DND-41 (cell line): Measurements from ENCODE around the gene TMPRSS9.
A peak's percentile ranks its signal among the peaks of the same experiment; 100 is the strongest.

ENCODE experiments used
- ATAC-seq: fragments of 200-7000 bp; cut with Tn5 transposase; 3 replicates; pipeline ENCODE4 v1.9.1; 2021; ENCODE audit warnings: low read depth; ENCODE audit not compliant: insufficient read depth
- DNase-seq: peaks from one replicate; pipeline ENCODE4 v3.0.0-alpha.2; 2020
- H2AFZ ChIP-seq: 2 replicates; pipeline ENCODE4 v1.6.0; 2012; ENCODE audit warnings: low read depth, low read length
- H3K27ac ChIP-seq: 2 replicates; pipeline ENCODE4 v1.5.1; 2012; ENCODE audit warnings: low read length, inconsistent platforms
- H3K27me3 ChIP-seq: fragments of 200-600 bp; sonication (generic); 2 replicates; pipeline ENCODE4 v1.6.0; 2012; ENCODE audit warnings: low read length, mild to moderate bottlenecking, inconsistent platforms; ENCODE audit not compliant: insufficient read depth, poor library complexity
- H3K36me3 ChIP-seq: 2 replicates; pipeline ENCODE4 v1.5.1; 2012; ENCODE audit warnings: low read length, inconsistent platforms; ENCODE audit not compliant: insufficient read depth
- H3K4me1 ChIP-seq: 2 replicates; pipeline ENCODE4 v1.5.1; 2012; ENCODE audit warnings: mild to moderate bottlenecking, low read length; ENCODE audit not compliant: insufficient read depth
- H3K4me2 ChIP-seq: 2 replicates; pipeline ENCODE4 v1.6.0; 2012; ENCODE audit warnings: mild to moderate bottlenecking, moderate library complexity, low read length, inconsistent platforms; ENCODE audit not compliant: insufficient read depth
- H3K4me3 ChIP-seq, 2 experiments: fragments of 200-600 bp in 1 of 2; shearing (Covaris generic) in 1 of 2; 2 replicates each; pipeline ENCODE4 v1.5.1; 2012 to 2016; ENCODE audit warnings: inconsistent platforms in 2 of 2, low read length in 2 of 2, mild to moderate bottlenecking in 2 of 2, low read depth in 1 of 2, moderate library complexity in 1 of 2
- H3K79me2 ChIP-seq: 2 replicates; pipeline ENCODE4 v1.6.0; 2012; ENCODE audit warnings: low read length, inconsistent platforms; ENCODE audit not compliant: insufficient read depth
- H3K9ac ChIP-seq: 2 replicates; pipeline ENCODE4 v1.6.0; 2012; ENCODE audit warnings: low read depth, mild to moderate bottlenecking, inconsistent platforms, low read length, moderate library complexity
- H3K9me3 ChIP-seq: 2 replicates; pipeline ENCODE4 v1.5.1; 2012; ENCODE audit warnings: low read length, moderate library complexity, mild to moderate bottlenecking, inconsistent platforms; ENCODE audit not compliant: insufficient read depth, severe bottlenecking
- H4K20me1 ChIP-seq: 2 replicates; pipeline ENCODE4 v1.6.0; 2012; ENCODE audit warnings: low read length; ENCODE audit not compliant: insufficient read depth
- EZH2 ChIP-seq: IDR thresholded peaks from 3 replicates; pipeline ENCODE4 v1.6.1; 2012; ENCODE audit warnings: borderline replicate concordance, low read depth, mild to moderate bottlenecking, moderate library complexity, low read length, inconsistent platforms; ENCODE audit not compliant: severe bottlenecking
- TF ChIP-seq, protein P1 (sequence below): IDR thresholded peaks from 2 replicates; pipeline ENCODE4 v1.5.1; 2012; ENCODE audit warnings: borderline replicate concordance, low read length, moderate library complexity, mild to moderate bottlenecking; ENCODE audit not compliant: poor library complexity, severe bottlenecking; ENCODE audit errors: extremely low read depth

The TMPRSS9 gene

DNA sequence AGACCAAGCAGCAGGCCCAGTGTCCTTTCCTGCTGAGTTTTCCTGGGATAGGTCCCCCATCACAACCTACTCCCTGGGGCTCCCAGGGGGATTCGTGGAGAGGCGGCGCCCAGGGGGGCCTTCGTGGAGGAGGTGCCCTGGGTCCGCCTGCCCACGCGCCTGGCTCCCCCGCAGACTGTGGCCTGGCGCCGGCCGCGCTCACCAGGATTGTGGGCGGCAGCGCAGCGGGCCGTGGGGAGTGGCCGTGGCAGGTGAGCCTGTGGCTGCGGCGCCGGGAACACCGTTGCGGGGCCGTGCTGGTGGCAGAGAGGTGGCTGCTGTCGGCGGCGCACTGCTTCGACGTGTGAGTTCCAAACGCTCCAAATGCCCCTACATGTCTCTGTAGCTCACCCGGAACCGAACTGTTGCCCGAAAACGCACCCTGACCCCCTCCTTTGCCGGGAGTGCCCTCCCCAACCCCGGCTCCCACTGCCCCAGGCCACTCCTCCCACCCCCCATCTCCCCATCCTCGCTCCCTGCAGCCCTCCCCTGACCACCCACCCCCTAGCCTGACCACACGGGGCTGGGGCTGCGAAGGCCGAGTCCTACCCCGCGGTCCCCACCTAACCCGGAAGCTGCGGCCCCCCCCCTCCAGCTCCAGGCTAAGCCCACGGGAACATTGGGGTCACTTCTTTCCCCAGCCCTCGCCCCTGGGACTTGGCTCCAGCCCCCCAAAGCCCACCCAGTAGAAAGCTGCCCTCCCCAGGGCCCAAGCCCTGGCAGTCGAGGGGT, 64.0 kb downstream of the TMPRSS9 start:
- no peak for TF ChIP-seq EZH2
- peaks cover 24% of the 10 kb centered on the region for H3K4me1 ChIP-seq
- peaks cover 36% of the 10 kb centered on the region for H3K36me3 ChIP-seq
- peaks cover 31% of the 10 kb centered on the region for H3K79me2 ChIP-seq
- no peak overlapping the region for H3K9ac ChIP-seq
- no peaks in the 10 kb centered on the region for H3K9me3 ChIP-seq
- peaks cover 44% of the 10 kb centered on the region for H4K20me1 ChIP-seq
- H3K4me3 ChIP-seq: no peak overlapping the region
- H3K27me3 ChIP-seq: no peaks in the 10 kb centered on the region
- no peak overlapping the region for H2AFZ ChIP-seq
- no peak overlapping the region for H3K4me2 ChIP-seq
- DNase-seq: no peak
- no peak overlapping the region for H3K27ac ChIP-seq
- no peak for ATAC-seq

DNA sequence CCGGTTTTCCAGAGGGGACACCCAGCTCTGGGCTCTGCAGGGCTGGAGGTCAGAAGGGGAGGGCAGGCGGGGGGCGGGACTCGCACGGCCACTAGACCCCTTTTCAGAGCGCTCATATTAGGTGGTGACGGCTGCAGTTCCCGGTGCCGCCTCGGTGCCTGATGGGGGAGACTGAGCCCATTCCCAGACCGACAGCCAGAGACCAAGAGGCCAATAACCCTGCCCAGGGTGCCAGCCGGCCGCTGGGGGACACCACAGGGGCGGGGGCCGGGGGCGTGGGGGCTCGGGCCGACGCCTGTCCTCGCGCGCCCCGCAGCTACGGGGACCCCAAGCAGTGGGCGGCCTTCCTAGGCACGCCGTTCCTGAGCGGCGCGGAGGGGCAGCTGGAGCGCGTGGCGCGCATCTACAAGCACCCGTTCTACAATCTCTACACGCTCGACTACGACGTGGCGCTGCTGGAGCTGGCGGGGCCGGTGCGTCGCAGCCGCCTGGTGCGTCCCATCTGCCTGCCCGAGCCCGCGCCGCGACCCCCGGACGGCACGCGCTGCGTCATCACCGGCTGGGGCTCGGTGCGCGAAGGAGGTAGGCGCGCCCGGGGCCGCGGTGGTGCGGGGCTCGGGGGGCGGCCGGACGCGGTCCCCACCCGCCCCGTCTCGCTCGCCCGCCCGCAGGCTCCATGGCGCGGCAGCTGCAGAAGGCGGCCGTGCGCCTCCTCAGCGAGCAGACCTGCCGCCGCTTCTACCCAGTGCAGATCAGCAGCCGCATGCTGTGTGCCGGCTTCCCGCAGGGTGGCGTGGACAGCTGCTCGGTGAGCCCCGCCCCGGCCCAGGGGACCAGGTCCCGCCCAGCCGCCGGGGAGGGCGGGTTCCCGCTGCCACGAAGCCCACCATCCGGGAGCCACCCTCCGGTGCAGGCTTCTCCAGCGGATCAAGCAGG, 64.9 kb downstream of the TMPRSS9 start:
- Histone ChIP-seq H3K36me3 (peaks cover 41% of the 10 kb centered on the region), H3K4me3 (peak overlapping the region in 1 of 2 experiments; percentile 94; a peak in 1 of 4 replicates), H3K9ac (no peak overlapping the region; the same call in 1 of the 2 replicates), H3K4me2 (peak overlapping the region; percentile 99), H4K20me1 (peaks cover 39% of the 10 kb centered on the region), H2AFZ (no peak overlapping the region), H3K9me3 (no peaks in the 10 kb centered on the region), H3K79me2 (peaks cover 31% of the 10 kb centered on the region), H3K27me3 (no peaks in the 10 kb centered on the region), H3K4me1 (peaks cover 24% of the 10 kb centered on the region), H3K27ac (no peak overlapping the region)
- no peak for TF ChIP-seq EZH2
- TF ChIP-seq, protein P1, sequence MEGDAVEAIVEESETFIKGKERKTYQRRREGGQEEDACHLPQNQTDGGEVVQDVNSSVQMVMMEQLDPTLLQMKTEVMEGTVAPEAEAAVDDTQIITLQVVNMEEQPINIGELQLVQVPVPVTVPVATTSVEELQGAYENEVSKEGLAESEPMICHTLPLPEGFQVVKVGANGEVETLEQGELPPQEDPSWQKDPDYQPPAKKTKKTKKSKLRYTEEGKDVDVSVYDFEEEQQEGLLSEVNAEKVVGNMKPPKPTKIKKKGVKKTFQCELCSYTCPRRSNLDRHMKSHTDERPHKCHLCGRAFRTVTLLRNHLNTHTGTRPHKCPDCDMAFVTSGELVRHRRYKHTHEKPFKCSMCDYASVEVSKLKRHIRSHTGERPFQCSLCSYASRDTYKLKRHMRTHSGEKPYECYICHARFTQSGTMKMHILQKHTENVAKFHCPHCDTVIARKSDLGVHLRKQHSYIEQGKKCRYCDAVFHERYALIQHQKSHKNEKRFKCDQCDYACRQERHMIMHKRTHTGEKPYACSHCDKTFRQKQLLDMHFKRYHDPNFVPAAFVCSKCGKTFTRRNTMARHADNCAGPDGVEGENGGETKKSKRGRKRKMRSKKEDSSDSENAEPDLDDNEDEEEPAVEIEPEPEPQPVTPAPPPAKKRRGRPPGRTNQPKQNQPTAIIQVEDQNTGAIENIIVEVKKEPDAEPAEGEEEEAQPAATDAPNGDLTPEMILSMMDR: peak; percentile 5
- DNase-seq: no peak
- ATAC-seq: no peak

DNA sequence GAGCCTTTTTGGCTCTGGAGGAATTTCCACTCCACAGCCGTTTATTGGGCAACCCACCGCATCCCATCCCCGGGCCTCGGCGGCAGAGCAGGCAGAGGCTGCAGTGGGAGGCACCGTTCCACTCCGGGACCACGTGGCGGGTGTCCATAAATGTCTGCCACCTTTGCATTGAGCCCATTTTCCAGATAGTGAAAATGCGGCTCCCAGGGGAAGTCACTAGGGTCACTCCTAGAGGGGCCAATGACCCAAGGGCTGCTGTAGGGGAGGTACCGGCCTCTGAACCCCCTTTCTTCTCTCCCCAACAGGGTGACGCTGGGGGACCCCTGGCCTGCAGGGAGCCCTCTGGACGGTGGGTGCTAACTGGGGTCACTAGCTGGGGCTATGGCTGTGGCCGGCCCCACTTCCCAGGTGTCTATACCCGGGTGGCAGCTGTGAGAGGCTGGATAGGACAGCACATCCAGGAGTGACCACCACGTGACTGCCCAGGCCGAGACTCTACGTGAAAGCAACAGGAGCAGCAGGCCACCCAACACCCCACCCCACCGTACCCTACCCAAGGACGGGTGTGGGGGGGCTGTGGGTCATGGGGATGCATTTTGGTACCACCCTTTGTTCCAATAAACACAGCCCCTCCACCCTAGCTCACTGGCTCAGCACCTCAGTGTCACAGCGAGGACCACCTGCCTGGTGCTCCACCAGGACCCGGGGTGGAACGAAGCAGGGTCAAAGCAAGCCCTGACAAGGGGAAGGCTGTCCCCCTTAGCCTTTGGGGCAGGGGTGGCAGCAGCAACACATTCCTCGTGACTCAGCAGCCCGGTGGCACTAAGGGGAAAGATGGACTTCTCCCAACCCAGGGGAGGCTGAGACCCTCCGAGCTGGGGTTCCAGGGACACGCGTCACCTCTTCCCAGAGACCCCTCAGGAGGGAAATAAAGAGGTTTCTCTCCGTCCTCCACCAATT, 65.8 kb downstream of the TMPRSS9 start:
- Histone ChIP-seq H3K79me2 (peaks cover 31% of the 10 kb centered on the region), H3K4me1 (peaks cover 24% of the 10 kb centered on the region), H3K4me3 (peak overlapping the region; percentile 94 to 98; a peak in 3 of 4 replicates), H3K9me3 (no peaks in the 10 kb centered on the region), H3K9ac (peak overlapping the region; percentile 74), H3K36me3 (peaks cover 51% of the 10 kb centered on the region), H3K27me3 (no peaks in the 10 kb centered on the region), H3K27ac (peak overlapping the region; percentile 96), H3K4me2 (peak overlapping the region; percentile 99), H2AFZ (no peak overlapping the region), H4K20me1 (peaks cover 40% of the 10 kb centered on the region)
- ATAC-seq: no peak
- TF ChIP-seq, protein P1: no peak
- TF ChIP-seq EZH2: no peak
- no peak for DNase-seq
